ENCODE results near the gene NID2.

Gene NID2

DNA sequence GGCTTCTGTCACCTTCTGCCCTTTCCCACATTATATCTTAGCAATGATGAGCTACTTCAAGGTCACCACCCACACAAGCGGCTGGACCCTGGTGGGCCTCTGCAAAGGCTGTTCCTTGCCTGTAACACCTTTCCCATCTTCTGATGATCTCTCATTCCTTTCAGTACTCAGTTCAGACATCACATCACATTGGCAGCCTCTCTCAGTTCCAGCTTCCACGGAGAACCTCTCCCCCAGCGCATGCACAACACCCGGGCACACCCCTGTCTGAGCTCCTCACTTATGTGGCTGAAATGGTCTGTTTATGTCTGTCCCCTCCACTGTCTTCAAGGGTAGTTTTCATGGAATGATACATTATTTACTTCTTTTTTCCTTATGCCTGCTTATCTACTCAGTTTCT is 6.5 kb upstream of the NID2 start:
- no peak overlapping the region for H3K4me3 ChIP-seq (replicated peaks; ENCODE audit: low read depth, low read length)
- TF ChIP-seq, protein P1, sequence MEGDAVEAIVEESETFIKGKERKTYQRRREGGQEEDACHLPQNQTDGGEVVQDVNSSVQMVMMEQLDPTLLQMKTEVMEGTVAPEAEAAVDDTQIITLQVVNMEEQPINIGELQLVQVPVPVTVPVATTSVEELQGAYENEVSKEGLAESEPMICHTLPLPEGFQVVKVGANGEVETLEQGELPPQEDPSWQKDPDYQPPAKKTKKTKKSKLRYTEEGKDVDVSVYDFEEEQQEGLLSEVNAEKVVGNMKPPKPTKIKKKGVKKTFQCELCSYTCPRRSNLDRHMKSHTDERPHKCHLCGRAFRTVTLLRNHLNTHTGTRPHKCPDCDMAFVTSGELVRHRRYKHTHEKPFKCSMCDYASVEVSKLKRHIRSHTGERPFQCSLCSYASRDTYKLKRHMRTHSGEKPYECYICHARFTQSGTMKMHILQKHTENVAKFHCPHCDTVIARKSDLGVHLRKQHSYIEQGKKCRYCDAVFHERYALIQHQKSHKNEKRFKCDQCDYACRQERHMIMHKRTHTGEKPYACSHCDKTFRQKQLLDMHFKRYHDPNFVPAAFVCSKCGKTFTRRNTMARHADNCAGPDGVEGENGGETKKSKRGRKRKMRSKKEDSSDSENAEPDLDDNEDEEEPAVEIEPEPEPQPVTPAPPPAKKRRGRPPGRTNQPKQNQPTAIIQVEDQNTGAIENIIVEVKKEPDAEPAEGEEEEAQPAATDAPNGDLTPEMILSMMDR (IDR thresholded peaks at IDR 0.05; ENCODE audit: low read depth, low read length, missing control alignments), result no peak
- DNase-seq (ENCODE audit: extremely low read depth, low read depth), result no peak

- TF ChIP-seq, protein P1 (IDR thresholded peaks at IDR 0.05; ENCODE audit: low read depth, low read length, missing control alignments), result no peak
- H3K4me3 ChIP-seq (replicated peaks; ENCODE audit: low read depth, low read length), result no peak overlapping the region
Measured at GRCh38 chr14:52073251-52073650, 4.4 kb upstream of the NID2 start.

GRCh38 chr14:52072266-52072780 is 3.5 kb upstream of the NID2 start:
- no peak for DNase-seq (ENCODE audit: extremely low read depth, low read depth)
- TF ChIP-seq, protein P1 (IDR thresholded peaks at IDR 0.05; ENCODE audit: low read depth, low read length, missing control alignments), result no peak
- H3K4me3 ChIP-seq (replicated peaks; ENCODE audit: low read depth, low read length), result no peak overlapping the region

More at GRCh38 chr14:52073251-52073650, 4.4 kb upstream of the NID2 start:
- DNase-seq (ENCODE audit: extremely low read depth, low read depth), result no peak

DNA sequence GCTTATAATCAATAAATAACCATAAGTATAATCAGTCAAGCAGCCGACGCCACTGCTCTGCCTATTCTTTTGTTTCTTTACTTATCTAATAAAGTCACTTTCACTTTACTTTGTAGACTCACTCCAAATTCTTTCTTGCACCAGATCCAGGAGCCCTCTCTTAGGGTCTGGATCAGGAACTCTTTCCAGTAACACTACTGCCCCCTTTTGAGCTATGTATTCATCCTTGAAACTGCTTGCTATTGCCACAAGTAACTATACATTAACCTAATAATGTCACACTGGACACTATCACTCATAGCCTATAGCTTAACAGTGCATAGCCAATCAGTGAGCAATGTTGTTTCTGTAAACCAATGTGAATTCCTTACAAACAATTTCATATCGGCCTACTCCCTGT is 2.8 kb upstream of the NID2 start:
- H3K4me3 ChIP-seq (replicated peaks; ENCODE audit: low read depth, low read length), result no peak overlapping the region
- no peak for DNase-seq (ENCODE audit: extremely low read depth, low read depth)
- TF ChIP-seq, protein P1 (IDR thresholded peaks at IDR 0.05; ENCODE audit: low read depth, low read length, missing control alignments), result peak; percentile 32

DNA sequence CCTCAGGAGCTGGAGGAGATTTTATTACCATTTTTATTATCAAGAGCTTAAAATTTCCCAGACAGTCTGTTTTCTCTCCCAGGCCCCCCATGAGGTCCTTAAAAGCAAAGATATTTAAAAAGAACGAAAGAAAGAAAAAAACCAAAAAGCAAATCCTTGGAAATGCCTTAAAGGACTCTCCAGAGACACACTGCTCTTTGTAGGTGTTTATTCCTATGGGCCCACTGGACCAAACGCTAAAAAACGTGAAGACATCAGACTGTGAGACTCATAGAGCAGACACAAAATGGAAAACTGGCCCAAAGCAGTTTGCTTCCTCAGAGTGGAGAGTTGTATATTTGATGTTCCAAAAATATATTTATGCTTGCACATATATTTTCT is 1.2 kb upstream of the NID2 start:
- TF ChIP-seq, protein P1 (IDR thresholded peaks at IDR 0.05; ENCODE audit: low read depth, low read length, missing control alignments), result no peak
- DNase-seq (ENCODE audit: extremely low read depth, low read depth), result no peak
- peak overlapping the region; percentile 84 for H3K4me3 ChIP-seq (replicated peaks; ENCODE audit: low read depth, low read length)

DNA sequence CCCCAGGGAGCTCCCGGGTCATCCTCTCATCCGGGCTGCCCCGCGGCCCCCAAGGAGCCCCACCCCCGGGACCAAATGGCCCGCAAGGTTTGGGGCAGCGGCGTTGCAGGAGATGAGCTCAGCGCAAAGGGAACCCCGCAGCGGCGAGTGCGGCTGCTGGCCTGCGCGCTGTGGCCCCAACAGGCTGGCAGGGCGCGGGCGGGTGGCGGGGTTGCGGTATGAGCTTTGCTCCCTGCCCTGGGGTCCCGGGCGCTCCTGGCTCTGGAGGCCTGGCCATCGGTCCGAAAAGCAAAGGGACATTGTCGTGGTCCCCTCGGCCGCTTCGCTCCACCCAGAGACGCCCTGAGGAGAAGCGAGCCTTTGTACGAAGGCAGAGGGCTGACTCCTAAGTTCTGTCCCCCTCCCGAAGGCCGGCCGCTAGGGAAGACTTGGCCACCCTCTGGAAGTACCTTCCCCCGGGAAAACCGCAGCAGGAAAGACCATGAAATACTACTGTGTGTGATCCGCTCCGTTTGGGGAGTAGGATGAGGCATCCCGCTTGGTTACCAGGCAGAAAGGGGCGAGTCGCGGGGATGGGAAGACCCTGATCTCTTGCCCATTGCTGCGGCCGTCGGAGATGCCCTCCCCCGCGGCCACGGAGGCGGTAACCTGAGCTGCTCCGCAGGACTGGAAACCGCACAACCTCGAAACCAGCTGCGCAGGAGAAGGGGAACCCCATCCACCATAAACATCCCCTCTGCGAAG is 620 bp upstream of the NID2 start:
- no peak for DNase-seq (ENCODE audit: extremely low read depth, low read depth)
- H3K4me3 ChIP-seq (replicated peaks; ENCODE audit: low read depth, low read length), result peak overlapping the region; percentile 84

More for the DNA sequence above, 620 bp upstream of the NID2 start:
- TF ChIP-seq, protein P1 (IDR thresholded peaks at IDR 0.05; ENCODE audit: low read depth, low read length, missing control alignments), result no peak
